ENCODE results near the gene DCUN1D5.

DNA sequence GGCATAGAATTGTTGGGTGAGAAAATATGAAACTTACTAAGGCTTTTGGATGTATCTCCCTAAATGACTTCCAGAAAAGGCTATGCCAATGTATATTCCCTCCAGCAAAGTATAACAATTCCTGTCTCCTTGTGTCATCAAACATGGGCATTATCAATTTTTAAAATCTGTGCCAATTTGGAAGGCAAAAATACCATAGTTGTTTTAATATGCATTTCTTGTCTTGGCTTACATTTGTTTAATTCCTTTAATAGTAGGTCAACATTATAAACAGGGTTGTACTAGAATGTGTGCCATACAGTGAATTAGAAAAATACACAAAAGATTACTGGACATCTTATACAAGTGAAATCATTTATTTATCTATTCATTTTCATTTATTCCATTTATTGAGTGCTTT lies 41.6 kb downstream of the DCUN1D5 start:
- TF ChIP-seq NFKB2 (CRISPR knock-in tag; IDR thresholded peaks at IDR 0.05; ENCODE audit: borderline replicate concordance) = no peak
- no peak for TF ChIP-seq ZNF570 (CRISPR knock-in tag; IDR thresholded peaks at IDR 0.05; ENCODE audit: borderline replicate concordance)
- TF ChIP-seq POLR2A (IDR thresholded peaks at IDR 0.05; ENCODE audit: insufficient read depth in 1 of 2, low read depth in 2 of 2, low read length in 2 of 2) = no peak
- TF ChIP-seq NR2F2 (IDR thresholded peaks at IDR 0.05; ENCODE audit: borderline replicate concordance, low read depth) = no peak
- TF ChIP-seq ZNF138 (CRISPR knock-in tag; IDR thresholded peaks at IDR 0.05; ENCODE audit: low read depth) = no peak
- no peak for TF ChIP-seq HOXA5 (CRISPR knock-in tag; IDR thresholded peaks at IDR 0.05)
- TF ChIP-seq MAFF (IDR thresholded peaks at IDR 0.05; ENCODE audit: low read depth, low read length) = no peak
- TF ChIP-seq SNRNP70 (IDR thresholded peaks at IDR 0.05; ENCODE audit: low read depth, low read length) = no peak
- no peak for TF ChIP-seq DPF2 (CRISPR knock-in tag; IDR thresholded peaks at IDR 0.05; ENCODE audit: borderline replicate concordance, low read depth)
- TF ChIP-seq BHLHE40 (IDR thresholded peaks at IDR 0.05; ENCODE audit: low read length) = no peak
- TF ChIP-seq IKZF4 (CRISPR knock-in tag; IDR thresholded peaks at IDR 0.05; ENCODE audit: borderline replicate concordance, low read depth, not compliant biosample characterization) = no peak
- TF ChIP-seq TAF1 (CRISPR knock-in tag; IDR thresholded peaks at IDR 0.05) = no peak
- no peak for TF ChIP-seq RAD21 (CRISPR knock-in tag; IDR thresholded peaks at IDR 0.05)
- no peak for TF ChIP-seq ELF1 (CRISPR knock-in tag; IDR thresholded peaks at IDR 0.05)
